Measurements from ENCODE around the gene AKT3.

DNA sequence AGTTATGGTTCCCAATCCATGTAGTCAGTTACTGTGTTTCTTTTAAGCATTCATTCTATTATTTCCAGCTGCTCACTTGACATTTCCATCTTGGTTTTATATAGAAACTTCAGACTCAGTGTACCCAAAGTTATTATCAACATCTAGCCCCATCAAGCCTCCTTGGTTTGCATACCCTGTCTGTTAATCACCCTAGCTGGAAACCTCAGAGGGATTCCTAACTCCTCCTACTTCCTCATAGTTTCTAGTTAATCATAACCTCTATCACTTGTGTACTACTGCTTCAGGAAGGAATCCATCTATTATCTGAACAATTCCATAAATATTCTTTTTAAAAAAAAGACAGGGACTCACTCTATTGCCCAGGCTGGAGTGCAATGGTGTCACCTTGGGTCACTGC lies 300.9 kb downstream of the AKT3 start:
- TF ChIP-seq, protein P1, sequence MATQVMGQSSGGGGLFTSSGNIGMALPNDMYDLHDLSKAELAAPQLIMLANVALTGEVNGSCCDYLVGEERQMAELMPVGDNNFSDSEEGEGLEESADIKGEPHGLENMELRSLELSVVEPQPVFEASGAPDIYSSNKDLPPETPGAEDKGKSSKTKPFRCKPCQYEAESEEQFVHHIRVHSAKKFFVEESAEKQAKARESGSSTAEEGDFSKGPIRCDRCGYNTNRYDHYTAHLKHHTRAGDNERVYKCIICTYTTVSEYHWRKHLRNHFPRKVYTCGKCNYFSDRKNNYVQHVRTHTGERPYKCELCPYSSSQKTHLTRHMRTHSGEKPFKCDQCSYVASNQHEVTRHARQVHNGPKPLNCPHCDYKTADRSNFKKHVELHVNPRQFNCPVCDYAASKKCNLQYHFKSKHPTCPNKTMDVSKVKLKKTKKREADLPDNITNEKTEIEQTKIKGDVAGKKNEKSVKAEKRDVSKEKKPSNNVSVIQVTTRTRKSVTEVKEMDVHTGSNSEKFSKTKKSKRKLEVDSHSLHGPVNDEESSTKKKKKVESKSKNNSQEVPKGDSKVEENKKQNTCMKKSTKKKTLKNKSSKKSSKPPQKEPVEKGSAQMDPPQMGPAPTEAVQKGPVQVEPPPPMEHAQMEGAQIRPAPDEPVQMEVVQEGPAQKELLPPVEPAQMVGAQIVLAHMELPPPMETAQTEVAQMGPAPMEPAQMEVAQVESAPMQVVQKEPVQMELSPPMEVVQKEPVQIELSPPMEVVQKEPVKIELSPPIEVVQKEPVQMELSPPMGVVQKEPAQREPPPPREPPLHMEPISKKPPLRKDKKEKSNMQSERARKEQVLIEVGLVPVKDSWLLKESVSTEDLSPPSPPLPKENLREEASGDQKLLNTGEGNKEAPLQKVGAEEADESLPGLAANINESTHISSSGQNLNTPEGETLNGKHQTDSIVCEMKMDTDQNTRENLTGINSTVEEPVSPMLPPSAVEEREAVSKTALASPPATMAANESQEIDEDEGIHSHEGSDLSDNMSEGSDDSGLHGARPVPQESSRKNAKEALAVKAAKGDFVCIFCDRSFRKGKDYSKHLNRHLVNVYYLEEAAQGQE (IDR thresholded peaks at IDR 0.05; ENCODE audit: insufficient read depth in 1 of 2, low read depth in 2 of 2, low read length in 2 of 2), result no peak
- no peak for TF ChIP-seq TAF1 (IDR thresholded peaks at IDR 0.05; ENCODE audit: borderline replicate concordance, insufficient read depth, low read length)
- TF ChIP-seq POLR2AphosphoS5 (IDR thresholded peaks at IDR 0.05; ENCODE audit: low read depth, low read length), result no peak
- no peak for TF ChIP-seq SIN3A (IDR thresholded peaks at IDR 0.05; ENCODE audit: borderline replicate concordance, insufficient read depth, low read length)
